OCI-LY7 (cell line): ENCODE data around the gene TRAPPC12. TPM values are rescaled to one million over a fixed set of nuclear protein-coding genes. Genes with fewer than 3 reads are reported as not detected.

ENCODE experiments used
- BruUV-seq: library from RNA; stranded (reverse); fragments of 400-500 nt; replicated peaks from 2 replicates; lab custom pipeline; 2021; lab: Mats Ljungman, UMichigan
- CTCF ChIA-PET: fragments of 300-600 bp; sonication (Branson Sonifier 250); formaldehyde crosslinking; loops from one replicate; lab custom pipeline; 2022; ENCODE audit warnings: antibody characterized with exemption; ENCODE audit not compliant: unreplicated experiment; lab: Charles Lee
- POLR2A ChIA-PET: fragments of 300-600 bp; sonication (Branson Sonifier 250); formaldehyde crosslinking; loops from one replicate; lab custom pipeline; 2022; ENCODE audit warnings: antibody characterized with exemption; lab: Charles Lee
- DNase-seq: peaks from one replicate; pipeline ENCODE4 v3.0.0-alpha.2; 2015; ENCODE audit warnings: low spot score
- H2AFZ ChIP-seq: fragments of 200-600 bp; sonication (generic), shearing (Covaris generic); 2 replicates; pipeline ENCODE4 v1.6.1; 2014; ENCODE audit warnings: mild to moderate bottlenecking, antibody characterized with exemption, low read length, moderate library complexity
- H3K27ac ChIP-seq: fragments of 200-600 bp; sonication (generic); 2 replicates; pipeline ENCODE4 v1.5.1; 2014; ENCODE audit warnings: mixed run types, low read depth, mild to moderate bottlenecking, moderate library complexity, low read length, inconsistent platforms; ENCODE audit not compliant: poor library complexity, severe bottlenecking
- H3K36me3 ChIP-seq: fragments of 200-600 bp; sonication (generic); 2 replicates; pipeline ENCODE4 v1.6.1; 2014; ENCODE audit warnings: mild to moderate bottlenecking, antibody characterized with exemption, low read length, moderate library complexity, mixed read lengths; ENCODE audit not compliant: insufficient read depth
- H3K4me1 ChIP-seq: fragments of 200-600 bp; sonication (generic); 2 replicates; pipeline ENCODE4 v1.5.1; 2014; ENCODE audit warnings: mild to moderate bottlenecking, low read length; ENCODE audit not compliant: insufficient read depth, poor library complexity, severe bottlenecking
- H3K4me2 ChIP-seq: fragments of 200-600 bp; sonication (generic); 2 replicates; pipeline ENCODE4 v1.6.1; 2014; ENCODE audit warnings: mild to moderate bottlenecking, low read length
- H3K4me3 ChIP-seq: fragments of 200-600 bp; sonication (generic); 2 replicates; pipeline ENCODE4 v1.5.1; 2014; ENCODE audit warnings: mild to moderate bottlenecking, low read depth, low read length; ENCODE audit not compliant: poor library complexity, severe bottlenecking
- H3K79me2 ChIP-seq: fragments of 200-600 bp; sonication (generic); 2 replicates; pipeline ENCODE4 v1.6.1; 2016; ENCODE audit warnings: low read depth, mild to moderate bottlenecking, low read length, moderate library complexity, mixed read lengths; ENCODE audit not compliant: insufficient read depth
- H3K9me2 ChIP-seq: fragments of 200-600 bp; sonication (generic); 2 replicates; pipeline ENCODE4 v1.6.1; 2016; ENCODE audit warnings: mild to moderate bottlenecking, low read length, mixed read lengths; ENCODE audit not compliant: insufficient read depth
- H3K9me3 ChIP-seq: fragments of 200-600 bp; sonication (generic); 2 replicates; pipeline ENCODE4 v1.6.1; 2014; ENCODE audit warnings: mild to moderate bottlenecking, mixed run types, low read length, mixed read lengths
- H4K20me1 ChIP-seq: fragments of 200-600 bp; sonication (generic); 2 replicates; pipeline ENCODE4 v1.6.1; 2014; ENCODE audit warnings: mild to moderate bottlenecking, antibody characterized with exemption, low read length, moderate library complexity, mixed read lengths; ENCODE audit not compliant: insufficient read depth
- CTCF ChIP-seq: fragments of 200-600 bp; sonication (generic); conservative IDR thresholded peaks from 2 replicates; pipeline ENCODE4 v1.5.1; 2014; ENCODE audit warnings: mild to moderate bottlenecking, antibody characterized with exemption, low read length, moderate library complexity, mixed read lengths
- EZH2phosphoT487 ChIP-seq: fragments of 200-600 bp; sonication (generic); IDR thresholded peaks from 2 replicates; pipeline ENCODE4 v1.6.1; 2018; ENCODE audit warnings: low read depth, borderline replicate concordance, mild to moderate bottlenecking, mixed run types, antibody characterized with exemption, low read length, moderate library complexity, mixed read lengths
- intact Hi-C: fragments of 100-400 bp; cut with micrococcal nuclease; formaldehyde crosslinking; loops from one replicate; pipeline ENCODE4 v1.10.0; 2022; ENCODE audit not compliant: unreplicated experiment
- total RNA-seq, 2 experiments: library from RNA; depleted of rRNA in 1 of 2; stranded (reverse); fragments of >200 nt in 1 of 2; shearing (Covaris generic) in 1 of 2; gene quantifications; 2 replicates each; pipeline ENCODE4 v1.2.3, GENCODE V29; 2014 to 2022

Gene TRAPPC12
- total RNA-seq, 2 experiments from 2014 or later = 85.2 to 91.6 TPM

DNA sequence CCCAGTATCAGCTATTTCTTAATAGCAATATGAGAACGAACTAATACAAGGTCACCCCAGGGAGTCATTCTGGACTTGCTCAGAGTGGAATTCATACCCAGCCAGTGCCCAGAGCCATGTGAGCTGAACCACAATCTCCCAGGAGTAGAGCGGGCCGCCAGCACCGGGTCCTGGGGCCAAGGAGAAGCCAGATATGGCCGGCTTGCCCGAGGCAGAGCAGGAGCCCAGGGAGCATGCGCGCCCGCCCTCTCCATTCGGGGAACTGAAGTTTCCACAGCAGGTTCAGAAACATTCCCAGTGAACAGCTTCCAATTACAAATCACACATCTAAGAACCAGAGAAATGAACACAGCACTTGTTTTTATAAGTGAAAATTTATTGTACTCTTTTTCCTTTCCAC is 39.4 kb upstream of the TRAPPC12 start:
- Histone ChIP-seq H3K4me2 (no peak overlapping the region), H3K79me2 (no peaks in the 10 kb centered on the region), H3K27ac (no peak overlapping the region), H2AFZ (no peak overlapping the region), H3K4me3 (no peak overlapping the region), H3K4me1 (no peaks in the 10 kb centered on the region), H4K20me1 (no peaks in the 10 kb centered on the region), H3K9me3 (no peaks in the 10 kb centered on the region), H3K9me2 (no peaks in the 10 kb centered on the region), H3K36me3 (peaks cover 28% of the 10 kb centered on the region)
- CTCF ChIA-PET = no interaction called here
- no peak for DNase-seq
- intact Hi-C loops = no loop called here
- BruUV-seq = no TSS peak
- POLR2A ChIA-PET = no interaction called here
- TF ChIP-seq CTCF = no peak
- TF ChIP-seq EZH2phosphoT487 = no peak

- Histone ChIP-seq H3K9me3 (no peaks in the 10 kb centered on the region), H3K36me3 (peaks cover 19% of the 10 kb centered on the region), H2AFZ (no peak overlapping the region), H3K4me2 (no peak overlapping the region), H3K9me2 (no peaks in the 10 kb centered on the region), H4K20me1 (no peaks in the 10 kb centered on the region), H3K4me1 (no peaks in the 10 kb centered on the region), H3K27ac (no peak overlapping the region), H3K4me3 (no peak overlapping the region), H3K79me2 (no peaks in the 10 kb centered on the region)
- no peak for TF ChIP-seq CTCF
- TF ChIP-seq EZH2phosphoT487 = no peak
- CTCF ChIA-PET = no interaction called here
- intact Hi-C loops = no loop called here
- no peak for DNase-seq
- BruUV-seq = no TSS peak
- POLR2A ChIA-PET = no interaction called here
These were observed 38.2 kb upstream of the TRAPPC12 start for GRCh38 chr2:3341336-3341735.

DNA sequence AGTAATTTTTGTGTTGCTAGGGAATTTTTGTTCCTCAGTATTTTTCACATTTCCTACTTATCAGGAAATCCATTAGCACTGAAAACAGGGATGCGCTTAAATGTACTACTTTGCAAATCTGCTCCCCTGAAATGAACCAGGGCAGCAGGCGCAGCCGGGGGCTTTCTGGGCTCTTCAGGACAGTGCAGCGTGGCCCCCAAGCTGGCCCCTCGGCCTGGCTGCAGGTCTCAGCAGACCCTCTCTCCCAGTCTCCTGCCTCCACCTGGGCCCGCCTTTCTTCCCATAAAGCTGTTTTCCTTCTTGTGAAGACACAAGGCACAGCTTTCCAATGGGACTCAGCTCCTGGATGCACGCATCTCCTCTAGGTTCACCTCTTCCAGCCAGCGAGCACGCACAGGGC is 37.2 kb upstream of the TRAPPC12 start:
- Histone ChIP-seq H3K36me3 (peaks cover 21% of the 10 kb centered on the region), H3K4me1 (no peaks in the 10 kb centered on the region), H3K4me3 (no peak overlapping the region), H3K9me2 (no peaks in the 10 kb centered on the region), H3K9me3 (no peaks in the 10 kb centered on the region), H4K20me1 (no peaks in the 10 kb centered on the region), H3K27ac (no peak overlapping the region), H2AFZ (no peak overlapping the region), H3K79me2 (no peaks in the 10 kb centered on the region), H3K4me2 (no peak overlapping the region)
- ChIA-PET CTCF (no interaction called here), POLR2A (interaction anchor here (0.6 kb wide), 1 partner anchor 8 kb away, joined by 4 read pairs; no protein-coding TSS in a partner anchor)
- intact Hi-C loops = no loop called here
- no peak for DNase-seq
- TF ChIP-seq EZH2phosphoT487 (no peak), CTCF (no peak)
- BruUV-seq = no TSS peak
